Epithelial cell of proximal tubule (primary cell): Measurements from ENCODE around the gene PPHLN1. TPM values are rescaled to one million over a fixed set of nuclear protein-coding genes. Genes with fewer than 3 reads are reported as not detected.

Experiments used
- DNase-seq: peaks from one replicate; pipeline ENCODE4 v3.0.0-alpha.2; 2011; ENCODE audit warnings: low read depth
- H3K4me3 ChIP-seq: 2 replicates; pipeline ENCODE4 v1.5.1; 2011; ENCODE audit warnings: low read depth, mild to moderate bottlenecking, low read length
- total RNA-seq: library from RNA; depleted of rRNA; stranded (reverse); fragments of >200 nt; gene quantifications from 2 replicates; pipeline ENCODE4 v1.2.3, GENCODE V29; 2015
- TF ChIP-seq, protein P1 (sequence below): conservative IDR thresholded peaks from 2 replicates; pipeline ENCODE4 v1.5.1; 2012; ENCODE audit warnings: low read depth, mild to moderate bottlenecking, low read length

Gene PPHLN1
- total RNA-seq, 1 donor from 2014 or later = 76.2 TPM

- TF ChIP-seq, protein P1, sequence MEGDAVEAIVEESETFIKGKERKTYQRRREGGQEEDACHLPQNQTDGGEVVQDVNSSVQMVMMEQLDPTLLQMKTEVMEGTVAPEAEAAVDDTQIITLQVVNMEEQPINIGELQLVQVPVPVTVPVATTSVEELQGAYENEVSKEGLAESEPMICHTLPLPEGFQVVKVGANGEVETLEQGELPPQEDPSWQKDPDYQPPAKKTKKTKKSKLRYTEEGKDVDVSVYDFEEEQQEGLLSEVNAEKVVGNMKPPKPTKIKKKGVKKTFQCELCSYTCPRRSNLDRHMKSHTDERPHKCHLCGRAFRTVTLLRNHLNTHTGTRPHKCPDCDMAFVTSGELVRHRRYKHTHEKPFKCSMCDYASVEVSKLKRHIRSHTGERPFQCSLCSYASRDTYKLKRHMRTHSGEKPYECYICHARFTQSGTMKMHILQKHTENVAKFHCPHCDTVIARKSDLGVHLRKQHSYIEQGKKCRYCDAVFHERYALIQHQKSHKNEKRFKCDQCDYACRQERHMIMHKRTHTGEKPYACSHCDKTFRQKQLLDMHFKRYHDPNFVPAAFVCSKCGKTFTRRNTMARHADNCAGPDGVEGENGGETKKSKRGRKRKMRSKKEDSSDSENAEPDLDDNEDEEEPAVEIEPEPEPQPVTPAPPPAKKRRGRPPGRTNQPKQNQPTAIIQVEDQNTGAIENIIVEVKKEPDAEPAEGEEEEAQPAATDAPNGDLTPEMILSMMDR = no peak
- DNase-seq = no peak
- no peak overlapping the region for H3K4me3 ChIP-seq
Measured at GRCh38 chr12:42440608-42441007, 114.6 kb downstream of the PPHLN1 start.

DNA sequence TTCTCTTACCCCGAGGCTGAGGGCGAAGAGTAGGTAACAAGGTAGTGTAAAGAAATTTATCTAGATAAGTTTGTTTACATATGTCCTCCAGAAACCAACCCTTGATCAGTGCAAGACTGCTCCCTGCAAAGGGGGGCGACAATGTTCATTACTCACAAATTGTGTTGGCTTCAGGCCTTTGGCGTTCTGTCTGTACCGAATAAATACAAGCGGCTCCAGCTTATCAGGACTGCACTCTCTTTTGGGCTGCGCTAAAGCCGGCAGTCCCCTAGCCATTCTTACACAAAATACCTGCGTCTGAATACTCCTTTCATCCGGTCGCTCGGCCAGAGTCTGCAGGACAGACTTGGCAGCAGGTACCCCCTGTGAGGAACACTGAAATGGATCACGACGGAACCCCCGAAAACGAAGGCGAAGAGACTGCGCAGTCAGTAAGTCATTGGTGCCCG is 116.4 kb downstream of the PPHLN1 start:
- no peak overlapping the region for H3K4me3 ChIP-seq

GRCh38 chr12:42442888-42443287 is 116.9 kb downstream of the PPHLN1 start:
- DNase-seq = no peak
- TF ChIP-seq, protein P1 = no peak
- H3K4me3 ChIP-seq = no peak overlapping the region

More for the DNA sequence above, 116.4 kb downstream of the PPHLN1 start:
- TF ChIP-seq, protein P1 = no peak
- DNase-seq = no peak

DNA sequence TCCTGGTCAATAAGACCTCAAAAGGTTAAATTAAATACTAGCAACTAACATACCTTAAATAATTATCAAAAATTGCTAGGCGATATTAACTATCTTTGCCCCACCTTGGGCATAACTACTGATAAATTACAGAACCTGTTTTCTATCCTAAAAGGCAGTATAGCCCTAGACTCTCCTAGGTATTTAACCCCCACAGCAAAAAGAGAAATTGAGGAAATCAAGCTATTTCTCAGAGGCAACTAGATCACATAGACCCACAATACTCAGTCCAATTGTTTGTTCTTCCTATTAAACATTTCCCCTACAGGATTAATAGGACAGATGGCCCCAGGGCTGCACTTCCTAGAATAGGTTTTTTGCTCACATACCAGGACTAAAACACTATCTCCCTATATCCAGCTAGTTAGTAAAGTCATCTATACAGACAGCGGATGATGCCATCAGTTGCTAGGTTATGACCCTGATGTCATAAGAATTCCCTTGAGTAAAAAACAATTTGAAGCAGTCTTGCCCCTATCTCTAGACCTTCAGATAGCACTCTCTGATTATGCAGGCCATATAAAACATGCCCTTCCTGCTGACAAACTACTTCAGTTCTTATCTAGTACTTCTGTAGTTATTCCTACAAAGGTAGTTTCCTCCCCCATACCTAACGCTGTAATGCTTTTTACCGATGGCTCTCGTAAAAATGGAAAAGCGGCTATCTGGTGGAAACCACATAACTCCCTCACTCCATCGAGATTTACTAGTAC is 118.4 kb downstream of the PPHLN1 start:
- TF ChIP-seq, protein P1 = no peak
- no peak for DNase-seq
- no peak overlapping the region for H3K4me3 ChIP-seq

- TF ChIP-seq, protein P1 = no peak
- no peak overlapping the region for H3K4me3 ChIP-seq
- no peak for DNase-seq
Measured at GRCh38 chr12:42445891-42446290, 119.9 kb downstream of the PPHLN1 start.

GRCh38 chr12:42446761-42447160 is 120.8 kb downstream of the PPHLN1 start:
- no peak for DNase-seq
- TF ChIP-seq, protein P1 = no peak
- H3K4me3 ChIP-seq = no peak overlapping the region

GRCh38 chr12:42447371-42447786 is 121.4 kb downstream of the PPHLN1 start:
- H3K4me3 ChIP-seq = no peak overlapping the region
- DNase-seq = no peak
- TF ChIP-seq, protein P1 = no peak
